ENCODE results near the gene FASN. TPM values are rescaled to one million over a fixed set of nuclear protein-coding genes. Genes with fewer than 3 reads are reported as not detected.

The FASN gene
- total and polyA plus RNA-seq, 2 donors (not counting 1 experiment from before 2014, with no cell fraction given), result 19.4 to 35.6 TPM

DNA sequence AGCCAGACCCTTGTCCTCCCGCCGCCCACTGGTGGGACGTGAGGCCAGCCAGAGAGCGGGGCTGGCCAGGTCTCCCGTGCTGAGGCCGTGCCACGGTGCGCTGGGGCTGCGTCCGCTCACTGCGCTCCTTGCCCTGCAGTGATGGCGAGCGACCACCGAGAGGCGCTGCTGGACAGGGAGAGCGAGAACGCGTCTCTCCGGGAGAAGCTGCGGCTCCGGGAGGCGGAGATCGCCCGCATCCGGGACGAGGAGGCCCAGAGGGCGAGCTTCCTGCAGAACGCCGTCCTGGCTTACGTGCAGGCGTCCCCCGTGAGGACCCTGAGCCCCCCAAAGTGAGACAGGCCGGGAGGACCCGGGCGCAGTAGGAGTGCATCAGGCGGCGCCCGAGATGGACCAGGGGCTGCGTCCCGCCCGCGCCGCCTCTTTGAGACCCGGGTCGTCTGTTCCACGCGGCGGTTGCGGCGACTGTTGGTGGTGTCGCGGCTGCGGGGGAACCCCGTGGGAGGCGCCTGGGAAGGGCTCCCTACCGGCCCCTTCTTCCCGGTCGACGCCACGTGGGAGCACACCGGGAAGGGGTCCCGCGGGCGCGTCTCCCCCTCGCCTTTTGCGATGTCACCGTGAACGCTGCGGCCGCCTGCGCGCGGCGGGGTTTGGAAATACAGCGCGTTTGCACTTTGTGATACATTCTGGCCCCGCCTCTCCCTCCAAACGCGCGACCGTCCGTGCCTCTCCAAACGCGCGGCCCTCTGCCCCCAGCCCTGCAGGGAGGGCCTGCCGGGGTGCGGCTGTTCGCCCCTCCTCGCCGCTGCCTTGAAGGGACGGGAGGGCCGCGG, 67.3 kb downstream of the FASN start:
- DNase-seq (peak; percentile 86), ATAC-seq (ENCODE audit: low read depth) (peak; percentile 89)
- ChIA-PET CTCF (interaction anchor here (0.6 to 3.0 kb wide), 16 partner anchors 10 to 686 kb away, joined by 3 to 41 read pairs (median 3); partner anchors contain the start of gene FN3KRP), POLR2A (interaction anchor here (0.5 to 0.9 kb wide), 2 partner anchors 8 to 305 kb away, joined by 3 to 6 read pairs; partner anchors contain the start of genes CENPX and LRRC45)
- Histone ChIP-seq H3K9ac (ENCODE audit: low read length) (peak overlapping the region; percentile 59), H3K36me3 (replicated peaks in 1 of 2; ENCODE audit: control extremely low read depth in 1 of 2, control insufficient read depth in 1 of 2, extremely low read depth in 1 of 2, insufficient read depth in 2 of 2, low read length in 1 of 2) (no peaks in the 10 kb centered on the region), H2AFZ (ENCODE audit: insufficient read depth, low read depth, low read length, poor library complexity, severe bottlenecking) (peak overlapping the region; percentile 72), H3K4me2 (replicated peaks; ENCODE audit: low read depth, low read length, poor library complexity, severe bottlenecking) (peak overlapping the region; percentile 97), H3K79me2 (ENCODE audit: control insufficient read depth, insufficient read depth, low read length) (peaks cover 2% of the 10 kb centered on the region), H3K27ac (ENCODE audit: low read length in 2 of 2) (no peak overlapping the region), H3K4me3 (ENCODE audit: control extremely low read depth in 1 of 5, extremely low read depth in 1 of 5, insufficient read depth in 1 of 5, low read depth in 2 of 5, low read length in 4 of 5) (peak overlapping the region in 4 of 5 experiments; percentile 45 to 59 (median 54)), H3K27me3 (replicated peaks in 1 of 4; ENCODE audit: control extremely low read depth in 1 of 4, control insufficient read depth in 3 of 4, insufficient read depth in 4 of 4, low read length in 3 of 4) (peaks cover 0 to 39% (median 3%) of the 10 kb centered on the region in 4 experiments), H4K20me1 (ENCODE audit: control insufficient read depth, insufficient read depth, low read length, poor library complexity, severe bottlenecking) (peaks cover 41% of the 10 kb centered on the region), H3K4me1 (ENCODE audit: control insufficient read depth in 2 of 2, insufficient read depth in 2 of 2, low read length in 2 of 2) (peaks cover 17 to 21% of the 10 kb centered on the region in 2 donors), H3K9me3 (ENCODE audit: control extremely low read depth in 1 of 3, control insufficient read depth in 2 of 3, insufficient read depth in 1 of 3, low read length in 2 of 3) (peaks cover 0 to 10% (median 0%) of the 10 kb centered on the region in 3 donors)
- Mint-ChIP-seq H3K27ac (peak overlapping the region; percentile 41), H3K4me3 (peak overlapping the region; percentile 89), H3K27me3 (no peaks in the 10 kb centered on the region), H3K4me1 (peaks cover 17% of the 10 kb centered on the region), H3K9me3 (ENCODE audit: insufficient read depth) (no peaks in the 10 kb centered on the region)
- no peak for TF ChIP-seq EZH2 (IDR thresholded peaks at IDR 0.05; ENCODE audit: borderline replicate concordance, insufficient read depth, low read depth, low read length, poor library complexity, severe bottlenecking)
- TF ChIP-seq, protein P1, sequence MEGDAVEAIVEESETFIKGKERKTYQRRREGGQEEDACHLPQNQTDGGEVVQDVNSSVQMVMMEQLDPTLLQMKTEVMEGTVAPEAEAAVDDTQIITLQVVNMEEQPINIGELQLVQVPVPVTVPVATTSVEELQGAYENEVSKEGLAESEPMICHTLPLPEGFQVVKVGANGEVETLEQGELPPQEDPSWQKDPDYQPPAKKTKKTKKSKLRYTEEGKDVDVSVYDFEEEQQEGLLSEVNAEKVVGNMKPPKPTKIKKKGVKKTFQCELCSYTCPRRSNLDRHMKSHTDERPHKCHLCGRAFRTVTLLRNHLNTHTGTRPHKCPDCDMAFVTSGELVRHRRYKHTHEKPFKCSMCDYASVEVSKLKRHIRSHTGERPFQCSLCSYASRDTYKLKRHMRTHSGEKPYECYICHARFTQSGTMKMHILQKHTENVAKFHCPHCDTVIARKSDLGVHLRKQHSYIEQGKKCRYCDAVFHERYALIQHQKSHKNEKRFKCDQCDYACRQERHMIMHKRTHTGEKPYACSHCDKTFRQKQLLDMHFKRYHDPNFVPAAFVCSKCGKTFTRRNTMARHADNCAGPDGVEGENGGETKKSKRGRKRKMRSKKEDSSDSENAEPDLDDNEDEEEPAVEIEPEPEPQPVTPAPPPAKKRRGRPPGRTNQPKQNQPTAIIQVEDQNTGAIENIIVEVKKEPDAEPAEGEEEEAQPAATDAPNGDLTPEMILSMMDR (IDR thresholded peaks at IDR 0.05), result peak; percentile 94
- WGBS (ENCODE audit: insufficient coverage), result 1% methylated on average over 94 of the region's 94 CpGs
- intact Hi-C loops (cut with micrococcal nuclease), result loop anchor here (1.0 to 10.0 kb wide), 2 partner anchors 77 to 524 kb away; no protein-coding TSS in a partner anchor

Data from B cell (primary cell).